Adrenal gland (tissue), 12 donors: ENCODE data around the gene EGLN1. TPM values are rescaled to one million over a fixed set of nuclear protein-coding genes. Genes with fewer than 3 reads are reported as not detected.

ENCODE experiments used
- DNase-seq, 7 donors: peaks; one replicate each; pipeline ENCODE4 v3.0.0-alpha.2; 2019 to 2020
- H3K27ac ChIP-seq, 5 donors: fragments of 200-600 bp; sonication (generic) in 4 of 5; 1 replicate in 3 of 5; 2 replicates in 2 of 5; pipeline versions ENCODE4 v1.5.1 to v1.8.0; 2016 to 2020; ENCODE audit warnings: mild to moderate bottlenecking in 1 of 5
- H3K27me3 ChIP-seq: fragments of 200-600 bp; 2 replicates; pipeline ENCODE4 v1.8.0; 2021
- H3K36me3 ChIP-seq, 2 donors: fragments of 200-600 bp; replicated peaks in 1 of 2; 1 replicate in 1 of 2; 2 replicates in 1 of 2; pipeline versions ENCODE4 v1.5.1 to v1.8.0; 2018 to 2022
- H3K4me1 ChIP-seq, 2 donors: fragments of 200-600 bp; replicated peaks in 1 of 2; 1 replicate in 1 of 2; 2 replicates in 1 of 2; pipeline versions ENCODE4 v1.5.1 to v1.8.0; 2018 to 2021
- H3K4me3 ChIP-seq, 4 donors: fragments of 200-600 bp; sonication (generic) in 3 of 4; one replicate each; pipeline ENCODE4 v1.5.1; 2016 to 2018
- H3K9me3 ChIP-seq, 3 donors: fragments of 200-600 bp; sonication (generic) in 1 of 3; replicated peaks in 1 of 3; 1 replicate in 2 of 3; 2 replicates in 1 of 3; pipeline versions ENCODE4 v1.5.1 to v1.8.0; 2016 to 2021
- CTCF ChIP-seq, 6 experiments: fragments of 450-650 bp in 4 of 6; fragments of 200-600 bp in 2 of 6; sonication (generic) in 1 of 6; IDR thresholded peaks; 1 replicate in 5 of 6; 2 replicates in 1 of 6; pipeline versions ENCODE4 v1.5.1 to v1.8.0; 2016 to 2021; ENCODE audit warnings: antibody characterized with exemption in 6 of 6, mild to moderate bottlenecking in 2 of 6, moderate library complexity in 1 of 6
- POLR2A ChIP-seq, 2 donors: fragments of 450-650 bp; IDR thresholded peaks; one replicate each; pipeline ENCODE4 v1.6.1; 2017; ENCODE audit warnings: antibody characterized with exemption in 2 of 2, mild to moderate bottlenecking in 2 of 2, moderate library complexity in 1 of 2
- WGBS, 4 donors: extraction: QIAGEN DNeasy Blood & Tissue Kit in 2 of 4; methylation state at CpG; one replicate each; pipeline versions ENCODE4 v1.1.5 to v1.1.7; 2013 to 2017; 5-methylcytosine and 5-hydroxymethylcytosine counted together
- intact Hi-C, 2 donors: fragments of 100-400 bp; cut with DNase I; formaldehyde crosslinking; loops; one replicate each; pipeline versions ENCODE4 v1.14.1 to v1.15.0; 2022 to 2023
- polyA plus RNA-seq, 3 donors: library from polyadenylated mRNA; stranded (reverse); fragments of 200-250 nt in 2 of 3; fragments of 350-450 nt in 1 of 3; fragmentation: Illumina TruSeq in 1 of 3; extraction: RNeasy Lipid Tissue Mini Kit (QIAGEN cat#74804) in 1 of 3; gene quantifications; one replicate each; pipeline ENCODE4 v1.2.3, GENCODE V29; 2013 to 2014
- total RNA-seq, 9 donors: library from RNA; depleted of rRNA in 4 of 9; stranded (reverse); fragments of >200 nt in 4 of 9; fragments of 120-200 nt in 1 of 9; fragmentation: NEBNext Ultra II Directional in 1 of 9; extraction: Animal tissue kit (Norgen Biotek cat#: 25700) in 1 of 9; gene quantifications; one replicate each; pipeline versions ENCODE4 v1.1.0 to v1.2.4, GENCODE V29; 2013 to 2023
- donor health status: healthy with polysubstance abuse.
- donor health status: Bipolar disorder and iron deficiency.
- donor health status: DM: yes; HTN: yes; CAD: no.
- donor health status: DM: no; HTN: no; CAD: no.
- donor health status: DM: no; HTN: no; CAD: no.
- donor health status: DM: yes; HTN: yes; CAD: no.

Gene EGLN1
- total and polyA plus RNA-seq, 12 donors: 7.9 to 75.6 (median 49.2) TPM

GRCh38 chr1:231384696-231385415 lies 37.2 kb downstream of the EGLN1 start:
- Histone ChIP-seq H3K4me1 (peaks cover 19 to 26% of the 10 kb centered on the region in 2 donors), H3K4me3 (no peak overlapping the region), H3K36me3 (no peaks in the 10 kb centered on the region), H3K27me3 (no peaks in the 10 kb centered on the region), H3K9me3 (no peaks in the 10 kb centered on the region), H3K27ac (no peak overlapping the region)
- DNase-seq: no peak
- intact Hi-C loops: no loop called here
- TF ChIP-seq CTCF (IDR thresholded peaks at IDR 0.05): no peak
- no peak for TF ChIP-seq POLR2A (IDR thresholded peaks at IDR 0.05)
- 94 to 97% (median 96%) methylated on average over 6 of the region's 6 CpGs for WGBS, 4 donors

- WGBS, 4 donors: 64 to 74% (median 65%) methylated on average over 5 of the region's 5 CpGs
- H3K4me3 ChIP-seq: no peak overlapping the region
- TF ChIP-seq POLR2A (IDR thresholded peaks at IDR 0.05): no peak
- TF ChIP-seq CTCF (IDR thresholded peaks at IDR 0.05): no peak
- no peaks in the 10 kb centered on the region for H3K9me3 ChIP-seq
- DNase-seq: no peak
- intact Hi-C loops: no loop called here
- H3K27me3 ChIP-seq: no peaks in the 10 kb centered on the region
- no peak overlapping the region for H3K27ac ChIP-seq
- H3K4me1 ChIP-seq: peaks cover 15 to 36% of the 10 kb centered on the region in 2 donors
- no peaks in the 10 kb centered on the region for H3K36me3 ChIP-seq
Observed at GRCh38 chr1:231383159-231383860, 38.8 kb downstream of the EGLN1 start.

GRCh38 chr1:231382426-231382825 lies 39.7 kb downstream of the EGLN1 start:
- H3K9me3 ChIP-seq: no peaks in the 10 kb centered on the region
- 94 to 97% (median 94%) methylated on average over 3 of the region's 3 CpGs; no CpG with 5 or more reads in 1 of the 4 donors for WGBS, 4 donors
- H3K36me3 ChIP-seq: no peaks in the 10 kb centered on the region
- TF ChIP-seq POLR2A (IDR thresholded peaks at IDR 0.05) (no peak), CTCF (IDR thresholded peaks at IDR 0.05) (no peak)
- no peak overlapping the region for H3K4me3 ChIP-seq
- H3K27ac ChIP-seq: no peak overlapping the region
- intact Hi-C loops: no loop called here
- no peaks in the 10 kb centered on the region for H3K27me3 ChIP-seq
- H3K4me1 ChIP-seq: peaks cover 10 to 35% of the 10 kb centered on the region in 2 donors
- DNase-seq: no peak

- Histone ChIP-seq H3K9me3 (no peaks in the 10 kb centered on the region), H3K27ac (no peak overlapping the region), H3K36me3 (no peaks in the 10 kb centered on the region), H3K4me3 (peak overlapping the region in 1 of 4 donors; percentile 4), H3K4me1 (peaks cover 10 to 35% of the 10 kb centered on the region in 2 donors), H3K27me3 (no peaks in the 10 kb centered on the region)
- 70 to 89% (median 74%) methylated on average over 2 of the region's 2 CpGs for WGBS, 4 donors
- DNase-seq: no peak
- intact Hi-C loops: no loop called here
- TF ChIP-seq CTCF (IDR thresholded peaks at IDR 0.05) (no peak), POLR2A (IDR thresholded peaks at IDR 0.05) (no peak)
Observed at GRCh38 chr1:231381729-231382128, 40.4 kb downstream of the EGLN1 start.
